HG03565 (cell line): ENCODE data around the gene PTPA.
"Not testable (repeated sequence)": the region's sequence is repeated elsewhere in the genome, so short reads cannot be mapped to it uniquely, and the experiment has no call there.

Experiments used
- ATAC-seq: cut with Tn5 transposase; IDR thresholded peaks from one replicate; pipeline ENCODE4 v1.9.1; 2021; ENCODE audit warnings: mild to moderate bottlenecking, moderate library complexity; ENCODE audit not compliant: unreplicated experiment

The PTPA gene

DNA sequence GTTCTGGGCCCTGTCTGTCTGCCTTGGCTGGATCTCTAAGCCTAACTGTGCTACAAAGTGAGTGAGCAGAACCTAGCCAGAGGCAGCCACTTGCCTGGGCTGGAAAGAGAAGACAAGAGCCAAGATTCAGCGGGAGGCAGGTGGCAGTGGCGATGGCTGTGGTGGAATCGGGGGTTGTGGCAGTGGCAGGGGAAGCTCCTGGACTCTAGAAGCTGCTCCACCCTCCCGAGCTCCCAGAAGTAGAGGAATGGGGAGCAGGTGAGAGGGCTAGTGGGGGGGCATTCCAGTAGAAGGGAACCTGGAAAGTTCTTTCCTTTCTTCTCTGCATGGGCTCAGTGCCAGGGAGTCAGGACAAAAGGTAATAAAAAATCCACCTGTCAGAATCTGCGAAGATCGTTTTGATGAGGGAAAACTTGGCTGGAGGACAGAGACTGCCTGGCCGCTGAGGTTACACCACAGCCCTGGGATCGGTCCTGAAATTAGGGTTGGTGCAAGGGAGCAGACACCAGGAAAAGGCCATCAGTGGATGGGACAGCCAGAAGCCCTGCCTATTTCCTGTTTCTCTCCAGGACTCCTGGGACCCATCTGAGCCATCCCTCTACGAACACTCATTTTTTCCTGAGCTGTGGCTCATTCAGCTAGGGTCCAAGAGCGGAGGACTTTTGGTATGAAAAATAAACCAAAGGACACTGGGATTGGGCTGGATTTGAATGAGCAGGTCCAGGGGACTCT lies 2.2 kb upstream of the PTPA start:
- ATAC-seq, result no peak

- ATAC-seq, result no peak
Observed at GRCh38 chr9:129109537-129109903, 1.7 kb upstream of the PTPA start.

DNA sequence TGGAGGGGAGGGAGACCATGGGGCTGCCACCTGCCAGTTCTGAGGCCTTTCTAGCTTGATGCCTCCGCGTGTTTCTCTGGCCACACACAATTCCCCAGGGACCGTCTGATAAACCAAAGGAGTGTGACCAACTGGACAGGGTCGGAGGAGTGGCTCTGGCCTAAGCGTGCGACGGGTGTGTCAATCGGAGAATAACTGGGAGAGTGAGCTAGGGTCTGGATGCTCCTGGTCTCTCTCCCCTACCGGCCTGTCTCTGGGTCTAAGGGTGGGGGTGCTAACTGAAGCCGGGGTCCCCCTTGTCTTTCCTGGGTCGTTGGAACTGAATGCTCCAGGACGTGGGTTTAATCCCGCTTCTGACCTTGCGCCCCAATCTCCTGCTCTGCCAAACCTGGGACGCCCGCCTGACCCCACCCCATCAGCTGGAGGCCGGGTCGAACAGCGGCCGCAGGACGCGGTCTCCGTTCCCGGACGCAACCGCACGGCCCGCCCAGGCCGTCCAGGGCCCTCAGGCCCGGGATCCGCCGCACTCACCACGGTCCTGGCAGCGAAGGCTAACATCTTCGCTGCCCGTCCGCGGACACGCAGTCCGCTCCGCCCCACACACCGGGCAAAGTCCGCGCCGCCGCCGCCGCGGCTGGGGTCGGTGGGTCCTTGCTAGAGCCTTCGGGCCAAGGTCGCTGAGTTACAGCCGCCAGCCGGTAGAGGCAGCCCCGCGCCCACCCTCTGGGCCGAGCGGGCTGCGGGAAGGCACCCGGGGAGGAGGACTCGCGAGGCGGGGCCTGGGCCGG lies 1.1 kb upstream of the PTPA start:
- no peak for ATAC-seq

GRCh38 chr9:129111528-129112151 lies 425 bp downstream of the PTPA start:
- no peak for ATAC-seq

DNA sequence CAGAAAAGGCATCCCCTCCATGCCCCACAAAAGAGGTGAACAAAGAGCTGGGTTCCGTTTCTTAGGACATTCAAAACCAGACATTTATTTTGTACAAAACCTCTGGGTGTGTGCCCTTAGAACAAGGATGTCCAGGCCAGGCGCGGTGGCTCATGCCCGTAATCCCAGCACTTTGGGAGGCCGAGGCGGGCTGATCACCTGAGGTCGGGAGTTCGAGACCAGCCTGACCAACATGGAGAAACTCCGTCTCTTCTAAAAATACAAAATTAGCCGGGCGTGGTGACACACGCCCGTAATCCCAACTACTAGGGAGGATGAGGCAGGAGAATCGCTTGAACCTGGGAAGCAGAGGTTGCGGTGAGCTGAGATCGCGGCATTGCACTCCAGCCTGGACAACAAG lies 1.3 kb downstream of the PTPA start:
- not testable (repeated sequence) for ATAC-seq

GRCh38 chr9:129113645-129114304 lies 2.6 kb downstream of the PTPA start:
- ATAC-seq, result no peak

DNA sequence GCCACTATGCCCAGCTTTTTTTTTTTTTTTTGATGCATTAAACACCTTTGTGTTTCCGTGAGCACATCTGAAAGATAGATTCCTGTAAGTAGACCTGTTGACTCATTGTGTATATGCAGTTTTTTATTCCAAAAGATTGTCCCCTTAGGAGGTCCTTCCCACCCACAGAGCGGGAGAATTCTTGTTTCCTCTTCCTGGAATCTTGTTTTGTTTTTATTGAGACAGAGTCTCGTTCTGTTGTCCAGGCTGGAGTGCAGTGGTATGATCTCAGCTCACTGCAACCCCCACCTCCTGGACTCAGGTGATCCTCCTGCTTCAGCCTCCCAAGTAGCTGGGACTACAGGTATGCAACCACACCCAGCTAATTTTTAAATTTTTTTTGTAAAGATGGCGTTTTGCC lies 7.6 kb downstream of the PTPA start:
- no peak for ATAC-seq

- ATAC-seq, result no peak
Observed at GRCh38 chr9:129121483-129121882, 10.3 kb downstream of the PTPA start.

- no peak for ATAC-seq
Observed at GRCh38 chr9:129122133-129122532, 10.9 kb downstream of the PTPA start.

GRCh38 chr9:129122976-129123375 lies 11.8 kb downstream of the PTPA start:
- ATAC-seq, result not testable (repeated sequence)

DNA sequence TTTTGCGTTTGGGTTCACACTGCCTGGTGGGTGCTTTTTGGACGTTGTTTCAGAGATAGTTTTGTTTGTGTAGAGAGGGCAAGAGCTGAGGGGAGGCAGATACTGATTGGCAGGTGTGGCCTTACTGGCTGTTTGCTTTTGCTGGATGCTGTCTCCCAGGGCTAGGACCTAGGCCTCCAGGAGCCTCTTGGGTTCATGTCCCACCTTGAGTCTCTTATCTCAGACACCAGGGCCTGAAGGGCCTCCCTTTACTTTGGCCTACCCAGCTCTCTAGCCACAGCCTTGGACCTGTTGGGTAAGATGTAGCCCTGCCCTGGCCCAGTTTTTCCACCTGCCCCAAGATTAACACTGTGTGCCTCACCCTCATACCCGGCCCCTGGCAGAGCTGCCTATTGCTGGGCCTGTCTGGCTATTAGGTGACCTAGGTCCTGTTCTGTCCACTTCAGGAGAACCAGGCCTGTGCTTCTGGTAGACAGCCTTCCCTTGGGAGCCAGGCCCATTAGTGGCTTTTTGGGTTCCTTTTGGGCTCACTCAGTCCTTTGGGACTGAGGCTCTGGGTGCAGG lies 13.4 kb downstream of the PTPA start:
- no peak for ATAC-seq

GRCh38 chr9:129125478-129125877 lies 14.3 kb downstream of the PTPA start:
- no peak for ATAC-seq

DNA sequence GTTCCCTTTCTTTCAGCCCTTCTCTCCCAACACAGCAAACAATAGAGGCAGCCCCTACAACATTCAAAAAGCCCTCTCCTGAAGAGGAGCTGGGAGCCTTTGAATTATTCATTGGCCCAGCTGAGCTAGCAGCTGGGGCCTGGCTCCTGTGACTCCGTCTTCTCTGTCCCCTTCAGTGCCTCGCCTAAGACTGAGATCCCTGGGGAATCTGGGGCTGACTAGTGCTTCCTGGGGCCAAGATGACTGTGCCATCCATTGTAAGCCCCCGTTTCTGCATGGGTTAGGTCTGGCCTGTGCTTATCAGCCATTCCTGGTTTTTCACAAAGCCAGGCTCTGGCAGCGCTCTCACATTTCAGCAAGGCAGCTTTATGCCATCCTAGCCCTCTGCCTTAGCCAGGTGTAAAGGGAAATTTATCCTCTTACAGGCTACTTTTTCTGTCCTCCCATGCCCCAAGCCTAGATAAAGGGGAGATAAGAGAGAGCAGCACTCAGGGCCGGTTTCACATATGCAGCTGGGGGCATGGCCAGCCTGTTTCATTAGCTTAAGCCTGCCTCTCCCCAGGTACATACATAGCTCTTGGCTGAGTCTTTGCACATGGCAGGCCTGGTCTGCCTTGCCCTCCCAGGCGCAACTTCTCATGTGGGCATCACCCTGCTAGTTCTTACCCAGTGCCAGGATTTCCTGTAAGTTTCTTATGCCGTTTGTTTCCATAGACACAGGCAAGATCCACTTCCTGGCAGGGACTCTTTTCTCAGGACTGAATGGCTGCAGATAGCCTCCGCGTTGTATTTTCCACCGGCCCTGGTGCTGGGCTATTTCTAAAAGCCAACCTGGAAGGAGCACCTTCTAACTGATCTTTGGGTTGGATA lies 15.8 kb downstream of the PTPA start:
- no peak for ATAC-seq

- ATAC-seq, result no peak
Observed at GRCh38 chr9:129128689-129129088, 17.5 kb downstream of the PTPA start.

DNA sequence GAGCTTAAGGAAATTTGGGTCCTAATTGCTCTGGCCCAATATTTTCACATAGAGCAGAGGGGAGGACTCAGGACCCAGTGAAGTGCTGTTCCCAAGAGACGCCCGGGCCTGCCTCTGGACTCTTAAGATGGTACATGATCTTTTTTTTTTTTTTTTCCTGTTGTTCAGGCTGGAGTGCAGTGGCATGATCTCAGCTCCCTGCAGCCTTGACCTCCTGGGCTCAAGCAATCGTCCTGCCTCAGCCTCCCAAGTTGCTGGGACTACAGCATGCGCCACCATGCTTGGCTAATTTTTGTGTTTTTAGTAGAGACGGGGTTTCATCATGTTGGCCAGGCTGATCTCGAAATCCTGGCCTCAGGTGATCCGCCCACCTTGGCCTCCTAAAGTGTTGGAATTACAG lies 19.1 kb downstream of the PTPA start:
- not testable (repeated sequence) for ATAC-seq

- no peak for ATAC-seq
Observed at GRCh38 chr9:129130791-129131190, 19.6 kb downstream of the PTPA start.

DNA sequence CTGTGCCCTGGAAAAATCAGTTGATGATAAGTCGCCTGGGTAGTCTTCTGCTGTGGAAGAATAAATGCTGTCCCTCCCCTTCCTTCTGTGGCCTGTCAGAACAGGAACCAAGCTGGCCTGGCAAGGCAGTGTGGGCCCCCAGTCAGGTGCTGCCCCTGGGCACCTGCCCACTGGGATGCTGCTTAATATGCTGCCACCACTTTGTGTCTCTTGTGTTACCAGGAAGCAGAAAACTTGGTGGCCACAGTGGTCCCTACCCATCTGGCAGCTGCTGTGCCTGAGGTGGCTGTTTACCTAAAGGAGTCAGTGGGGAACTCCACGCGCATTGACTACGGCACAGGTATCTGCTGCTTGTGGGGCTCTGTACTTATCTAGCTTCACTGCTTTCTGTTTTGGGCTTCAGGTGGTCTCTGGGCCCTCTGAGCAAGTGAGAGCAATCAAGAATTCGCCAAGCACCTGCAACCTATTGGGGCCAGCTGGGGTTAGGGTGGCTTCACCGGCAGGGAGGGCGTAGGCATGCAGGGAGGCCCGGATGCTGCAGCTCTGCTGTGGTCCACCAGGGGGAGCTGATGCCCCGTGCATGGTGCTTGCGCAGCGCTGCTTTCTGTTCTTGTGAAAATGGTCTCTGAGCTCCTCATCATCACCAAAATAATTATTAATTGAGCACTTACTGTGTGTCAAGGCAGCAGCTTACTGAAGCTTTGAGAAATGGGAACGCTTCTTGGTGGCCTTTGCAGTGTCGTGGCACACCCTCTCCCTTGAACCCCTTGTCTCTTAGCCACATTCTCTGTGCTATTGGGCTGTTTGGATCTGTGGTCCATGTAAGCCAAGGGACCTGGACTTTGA lies 20.3 kb downstream of the PTPA start:
- ATAC-seq, result peak; percentile 60

GRCh38 chr9:129133082-129133481 lies 21.9 kb downstream of the PTPA start:
- no peak for ATAC-seq

DNA sequence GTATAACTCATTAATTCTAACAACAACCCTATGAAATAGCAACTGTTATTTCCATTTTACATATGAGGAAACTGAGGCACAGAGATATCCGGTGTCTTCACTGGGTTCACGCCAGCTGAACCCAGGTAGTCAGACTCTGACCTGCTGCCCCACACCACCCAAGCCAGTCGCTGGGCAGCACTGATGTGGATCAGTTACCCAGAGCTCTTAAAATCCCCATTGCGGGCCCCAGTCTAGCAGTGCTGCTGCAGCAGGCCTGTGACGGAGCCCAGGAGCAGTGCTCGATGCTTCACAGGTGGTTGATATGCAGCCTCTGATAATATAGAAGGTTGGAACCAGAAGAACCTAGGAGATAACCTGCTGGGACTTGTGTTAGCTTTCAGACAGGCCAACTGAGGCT lies 24.3 kb downstream of the PTPA start:
- no peak for ATAC-seq
